GM03348 (cell line): ENCODE data around the gene DRD2.
A peak's percentile ranks its signal among the peaks of the same experiment; 100 is the strongest.

Experiments used
- DNase-seq: peaks from one replicate; pipeline ENCODE4 v3.0.0; 2012; ENCODE audit warnings: low spot score

The DRD2 gene

DNA sequence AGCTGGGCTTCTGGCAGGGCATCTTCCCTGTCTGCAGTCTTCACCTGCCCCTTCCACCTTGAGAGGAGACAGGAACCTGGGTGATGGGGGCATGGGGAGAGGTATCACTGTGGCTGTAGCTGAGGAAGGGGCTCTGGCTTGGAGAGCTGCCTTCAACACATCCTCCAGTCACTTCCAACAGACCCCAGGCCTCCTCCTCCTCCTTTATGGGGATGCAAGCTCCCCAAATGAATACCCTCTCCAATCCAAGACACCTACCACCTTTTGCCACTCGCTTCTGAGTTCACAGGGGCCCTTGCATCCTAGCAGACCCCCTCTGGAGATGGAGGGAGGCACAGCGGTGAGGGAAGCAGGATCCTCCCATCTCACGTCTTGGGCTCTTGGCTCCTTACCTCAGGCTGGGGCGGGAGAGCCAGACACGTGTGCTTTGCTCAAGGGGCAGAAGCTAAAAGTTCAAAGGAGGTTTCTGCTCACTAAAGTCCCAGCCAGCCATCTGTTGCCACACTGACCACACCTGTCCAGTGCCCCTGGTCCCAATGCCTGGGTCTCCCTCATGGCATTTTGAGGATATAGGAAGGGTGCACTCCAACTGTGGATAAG, 74.5 kb downstream of the DRD2 start:
- no peak for DNase-seq

DNA sequence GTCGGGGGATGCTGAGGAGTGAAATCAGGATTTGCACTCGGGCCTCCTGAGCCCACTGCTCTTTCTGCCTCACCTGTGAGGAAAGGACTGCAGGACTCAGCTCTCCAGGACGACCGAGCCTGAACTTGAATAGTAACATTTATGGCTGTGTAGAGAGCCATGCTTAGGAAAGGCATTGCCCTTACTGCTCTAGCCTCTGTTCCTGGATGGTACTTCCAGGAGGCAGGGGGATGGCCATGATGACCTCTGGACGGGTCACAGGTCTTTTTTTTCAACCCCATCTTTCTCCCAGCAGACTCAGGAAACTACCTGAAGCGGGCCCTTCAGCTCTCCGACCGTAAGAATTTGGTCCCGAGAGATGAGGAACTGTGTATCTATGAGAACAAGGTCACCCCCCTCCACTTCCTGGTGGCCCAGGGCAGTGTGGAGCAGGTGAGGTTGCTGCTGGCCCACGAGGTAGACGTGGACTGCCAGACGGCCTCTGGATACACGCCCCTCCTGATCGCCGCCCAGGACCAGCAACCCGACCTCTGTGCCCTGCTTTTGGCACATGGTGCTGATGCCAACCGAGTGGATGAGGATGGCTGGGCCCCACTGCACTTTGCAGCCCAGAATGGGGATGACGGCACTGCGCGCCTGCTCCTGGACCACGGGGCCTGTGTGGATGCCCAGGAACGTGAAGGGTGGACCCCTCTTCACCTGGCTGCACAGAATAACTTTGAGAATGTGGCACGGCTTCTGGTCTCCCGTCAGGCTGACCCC, 76.3 kb downstream of the DRD2 start:
- no peak for DNase-seq

DNA sequence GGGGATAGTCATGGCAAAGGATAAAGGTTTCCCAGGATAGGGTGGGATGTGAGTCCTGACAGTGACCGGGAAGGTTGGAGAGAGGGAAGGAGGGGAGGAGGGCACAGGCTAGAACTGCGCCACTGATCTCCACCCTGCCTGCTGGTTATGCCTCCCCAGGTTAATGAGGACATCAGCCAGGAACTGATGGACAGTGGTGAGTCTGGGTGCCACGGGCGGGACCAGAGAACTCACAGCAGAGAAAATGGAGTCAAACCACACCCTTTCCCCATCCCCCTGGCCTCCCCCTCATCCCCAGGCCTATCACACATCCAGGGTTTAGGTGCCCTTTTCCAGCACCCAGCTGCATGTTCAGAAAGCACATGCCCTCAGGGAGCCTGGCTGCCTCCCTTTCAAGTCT, 77.4 kb downstream of the DRD2 start:
- DNase-seq = no peak

DNA sequence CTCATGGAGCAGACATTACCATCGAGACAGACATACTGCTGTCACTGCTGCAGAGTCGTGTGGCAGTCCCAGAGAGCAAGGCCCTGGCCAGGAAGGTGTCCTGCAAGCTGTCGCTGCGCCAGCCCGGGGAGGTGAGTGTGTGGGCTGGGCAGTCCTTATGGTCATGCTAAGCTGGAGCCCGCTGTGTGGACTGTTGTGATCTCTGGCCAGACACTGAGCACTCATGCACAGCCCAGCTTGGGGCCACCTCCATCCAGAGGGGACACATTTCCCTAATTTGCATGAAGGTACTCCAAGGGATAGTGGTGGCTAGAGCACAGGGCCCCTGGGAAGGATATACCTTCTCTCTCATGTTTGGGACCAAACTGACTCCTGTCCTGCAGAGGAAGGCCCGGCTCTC, 78.0 kb downstream of the DRD2 start:
- no peak for DNase-seq

DNA sequence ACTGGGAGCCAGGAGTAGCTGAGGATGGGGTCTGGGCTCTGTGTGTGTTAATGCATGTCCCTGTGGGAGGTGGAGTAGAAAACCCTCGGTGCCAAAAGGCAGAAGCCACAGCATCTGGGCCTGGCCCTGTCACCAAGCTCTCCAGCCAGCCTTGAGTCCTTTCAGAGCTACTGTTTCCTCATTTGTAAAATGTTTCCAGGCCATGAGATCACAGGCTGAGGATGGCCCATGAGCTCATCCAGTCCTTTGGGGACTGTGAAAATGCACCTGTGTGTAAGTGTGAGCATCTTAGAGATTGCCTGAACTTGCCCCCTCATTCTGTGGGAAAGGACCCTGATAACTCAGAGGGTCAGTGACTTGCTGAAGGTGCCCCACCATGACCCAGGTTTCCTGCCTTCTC, 78.5 kb downstream of the DRD2 start:
- DNase-seq = no peak

DNA sequence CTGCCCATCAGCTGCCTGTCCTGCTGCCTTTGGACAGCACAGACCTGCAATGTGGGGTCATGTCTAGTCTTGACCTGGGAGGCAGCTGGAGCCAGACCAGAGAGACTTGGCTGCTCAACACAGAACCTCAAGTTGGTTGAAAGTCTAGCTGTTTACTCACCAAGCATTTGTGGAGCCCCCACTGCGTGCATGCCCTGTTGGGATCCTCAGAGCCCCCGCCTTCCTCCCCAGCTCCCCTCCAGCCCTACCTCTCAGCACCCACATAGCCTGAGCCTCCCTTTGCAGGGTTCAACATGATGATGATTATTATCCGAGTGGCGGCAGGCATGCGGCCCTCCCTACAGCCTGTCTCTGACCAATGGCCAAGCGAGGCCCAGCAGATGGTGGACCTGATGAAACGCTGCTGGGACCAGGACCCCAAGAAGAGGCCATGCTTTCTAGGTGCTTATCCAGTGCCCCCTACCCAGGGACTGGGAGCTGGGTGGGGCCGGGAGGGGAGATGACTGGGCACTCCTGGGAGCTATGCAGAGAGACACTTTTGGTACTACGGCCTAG, 79.3 kb downstream of the DRD2 start:
- DNase-seq = no peak

DNA sequence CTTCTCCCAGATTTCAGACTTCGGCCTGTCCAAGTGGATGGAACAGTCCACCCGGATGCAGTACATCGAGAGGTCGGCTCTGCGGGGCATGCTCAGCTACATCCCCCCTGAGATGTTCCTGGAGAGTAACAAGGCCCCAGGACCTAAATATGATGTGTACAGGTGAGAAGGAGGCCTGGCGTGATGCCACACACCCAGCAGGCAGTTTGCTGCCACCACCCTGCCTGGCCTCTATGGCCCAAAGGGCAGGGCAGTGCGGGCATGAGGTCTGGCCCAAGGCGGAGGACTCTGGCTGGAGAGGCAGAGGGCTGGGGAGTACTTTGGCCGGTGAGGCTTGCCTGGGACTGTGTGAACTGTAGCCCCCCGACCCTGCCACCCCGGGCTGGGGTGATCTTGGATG, 80.3 kb downstream of the DRD2 start:
- DNase-seq = no peak

DNA sequence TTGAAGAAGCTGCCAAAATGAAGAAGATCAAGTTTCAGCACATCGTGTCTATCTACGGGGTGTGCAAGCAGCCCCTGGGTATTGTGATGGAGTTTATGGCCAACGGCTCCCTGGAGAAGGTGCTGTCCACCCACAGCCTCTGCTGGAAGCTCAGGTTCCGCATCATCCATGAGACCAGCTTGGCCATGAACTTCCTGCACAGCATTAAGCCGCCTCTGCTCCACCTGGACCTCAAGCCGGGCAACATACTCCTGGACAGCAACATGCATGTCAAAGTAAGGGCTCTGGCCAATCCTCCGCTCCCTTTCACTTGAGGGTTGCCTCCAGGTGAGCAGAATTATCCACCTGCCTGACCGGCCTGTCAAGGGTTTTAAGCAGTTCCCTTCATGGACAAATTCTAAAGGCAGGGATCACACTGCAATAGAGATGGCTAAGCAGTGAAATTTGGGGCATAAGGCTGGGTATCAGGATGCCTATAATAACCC, 81.7 kb downstream of the DRD2 start:
- no peak for DNase-seq

DNA sequence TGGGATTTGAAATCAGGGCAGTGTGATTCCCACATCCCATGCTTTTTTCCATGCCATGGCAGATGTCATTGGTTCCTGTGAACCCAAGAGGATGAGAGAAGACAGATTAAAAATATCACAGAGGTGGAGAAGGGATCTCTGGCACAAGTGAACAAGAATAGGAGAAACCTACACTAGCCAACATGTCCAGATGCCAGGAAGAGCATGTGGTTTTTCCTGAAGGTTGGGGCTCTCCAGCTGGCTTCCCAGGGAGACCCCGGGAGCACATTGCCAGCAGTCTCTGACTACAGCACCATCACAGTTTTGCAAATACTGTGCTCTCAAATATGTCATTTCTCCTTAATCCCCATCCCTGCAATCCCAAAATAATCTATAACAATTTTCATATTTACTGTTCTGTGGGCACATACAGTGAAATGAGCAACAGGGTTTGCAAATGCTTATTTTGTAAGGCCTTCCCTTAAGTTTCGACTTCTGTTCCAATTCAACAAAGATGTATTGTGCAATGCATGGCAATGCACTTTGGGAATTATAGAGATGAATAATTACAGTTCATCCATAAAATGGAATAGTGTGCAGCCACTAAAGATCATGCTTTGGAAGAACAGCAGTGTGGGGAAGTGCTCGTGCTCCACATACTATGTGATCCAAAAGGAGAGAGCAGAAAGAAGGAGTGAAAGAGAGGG, 82.8 kb downstream of the DRD2 start:
- no peak for DNase-seq

DNA sequence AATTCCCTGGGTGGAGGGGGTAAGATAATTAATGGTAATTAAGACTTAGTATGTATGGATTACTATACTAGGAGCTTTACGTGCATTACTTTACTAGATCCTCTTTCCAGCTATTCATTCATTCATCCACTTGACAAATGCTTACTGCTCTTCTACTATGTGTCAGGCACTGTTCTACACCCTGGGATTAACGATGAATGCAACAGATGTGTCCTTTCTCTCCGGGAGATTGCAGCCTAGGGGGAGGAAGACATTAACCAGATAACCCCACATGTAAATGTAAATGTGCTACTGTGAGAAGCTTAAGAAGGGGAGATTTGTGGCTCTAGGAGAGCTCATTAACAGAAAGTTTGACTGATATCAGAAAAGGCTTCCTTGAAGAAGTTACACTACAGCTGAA, 85.9 kb downstream of the DRD2 start:
- no peak for DNase-seq

DNA sequence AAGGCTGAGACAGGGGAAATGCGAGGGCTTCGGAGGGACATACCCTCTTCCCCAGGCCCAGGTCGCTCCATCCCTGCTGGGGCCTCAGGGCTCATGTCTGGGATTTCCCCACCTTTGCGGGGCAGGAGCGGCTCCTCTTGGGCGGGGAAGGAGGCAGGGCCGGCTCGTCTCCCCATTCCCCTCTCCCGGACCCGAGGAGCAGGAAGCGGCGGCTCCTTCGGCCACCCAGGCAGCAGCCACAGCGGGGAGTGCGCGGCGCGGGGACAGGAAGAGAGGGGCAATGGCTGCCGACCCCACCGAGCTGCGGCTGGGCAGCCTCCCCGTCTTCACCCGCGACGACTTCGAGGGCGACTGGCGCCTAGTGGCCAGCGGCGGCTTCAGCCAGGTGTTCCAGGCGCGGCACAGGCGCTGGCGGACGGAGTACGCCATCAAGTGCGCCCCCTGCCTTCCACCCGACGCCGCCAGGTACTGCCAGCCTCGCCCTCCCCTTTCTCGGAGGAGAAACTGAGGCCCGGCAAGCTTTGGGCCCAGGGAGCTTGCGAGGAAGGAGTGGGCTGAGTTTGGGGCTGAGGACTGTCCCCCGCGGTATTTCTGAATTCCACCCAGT, 87.5 kb downstream of the DRD2 start, which contains the start of gene ANKK1:
Gene ANKK1, plus strand, starts transcription at position 175 of the 607 bp plus-strand sequence. Its CDS starts 106 bp downstream, at position 281.
- DNase-seq = no peak

DNA sequence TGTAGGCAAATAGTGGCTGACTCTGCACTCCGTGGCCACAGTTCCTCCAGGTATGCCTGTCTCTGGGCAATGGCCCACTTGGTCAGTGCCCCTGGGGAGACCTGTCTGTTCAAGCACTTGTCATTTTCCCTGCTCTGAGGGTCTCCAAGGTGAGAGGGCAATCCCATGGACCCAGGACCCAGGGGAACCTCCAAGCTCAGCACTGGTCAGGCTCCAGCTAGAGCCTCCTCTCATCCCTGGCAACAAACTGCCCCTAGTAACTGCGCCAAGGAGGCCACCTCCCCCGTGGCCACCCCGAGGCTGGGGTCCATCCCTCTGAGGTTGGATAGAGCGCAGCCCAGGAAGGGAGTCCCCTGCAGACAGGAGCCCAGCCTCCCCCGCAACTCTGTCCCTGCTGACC, 88.3 kb downstream of the DRD2 start:
- DNase-seq = no peak

DNA sequence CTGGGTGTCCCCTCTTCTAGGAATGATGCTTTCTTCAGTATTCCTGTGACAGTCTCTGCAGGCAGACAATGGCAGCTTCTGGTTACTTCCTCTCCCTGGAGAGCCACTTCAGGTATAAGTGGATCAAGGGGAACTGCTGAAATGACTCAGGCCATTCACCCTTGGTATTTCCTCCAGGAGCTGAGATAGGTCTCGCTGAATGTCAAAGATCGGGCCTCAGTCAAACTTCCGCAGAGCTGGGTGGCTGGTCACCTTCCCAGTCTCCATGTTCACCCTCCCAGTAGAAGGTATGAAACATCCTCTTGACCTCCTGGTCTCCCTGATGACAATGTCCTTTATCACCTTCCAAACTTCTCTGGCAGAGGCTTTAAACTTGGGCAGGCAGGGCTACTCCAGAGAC, 89.4 kb downstream of the DRD2 start:
- no peak for DNase-seq

DNA sequence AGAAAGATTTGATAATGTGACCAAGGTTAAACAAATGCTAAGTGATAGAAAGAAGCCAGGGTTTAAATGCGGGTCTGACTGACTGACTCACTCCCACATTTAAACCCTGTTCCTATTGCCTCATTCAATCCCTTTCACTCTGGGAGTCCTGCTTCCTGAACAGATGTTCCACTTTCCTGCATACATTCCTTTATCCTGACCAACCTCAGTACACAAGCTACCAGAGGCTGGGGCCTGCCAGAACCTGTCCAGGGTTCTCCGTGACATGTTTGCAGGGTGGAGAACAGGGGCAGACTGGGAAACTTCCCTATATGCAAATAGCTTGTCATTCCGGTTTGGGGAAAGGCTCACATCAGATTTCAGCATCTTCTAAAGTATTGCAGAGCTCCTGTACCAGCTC, 90.6 kb downstream of the DRD2 start:
- peak; percentile 80 for DNase-seq

DNA sequence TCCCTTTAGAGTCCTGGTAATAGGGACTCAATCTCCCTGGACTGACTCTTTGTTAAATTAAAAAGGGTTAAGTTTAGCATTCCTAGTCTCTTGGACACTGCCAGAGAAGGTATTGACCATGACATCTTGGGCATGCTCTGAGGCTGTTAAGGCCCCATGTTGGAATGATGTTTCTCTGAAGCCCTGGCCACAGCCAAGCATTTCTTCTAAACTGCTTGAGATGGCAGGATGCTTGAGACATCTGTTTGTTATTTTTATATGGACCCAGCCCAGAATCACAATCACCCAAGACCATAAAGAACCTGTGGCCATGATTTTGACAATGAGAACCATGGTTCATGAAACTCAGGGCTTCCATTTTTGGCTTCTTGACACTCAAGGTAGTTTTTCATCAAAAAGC, 93.1 kb downstream of the DRD2 start:
- DNase-seq = no peak

DNA sequence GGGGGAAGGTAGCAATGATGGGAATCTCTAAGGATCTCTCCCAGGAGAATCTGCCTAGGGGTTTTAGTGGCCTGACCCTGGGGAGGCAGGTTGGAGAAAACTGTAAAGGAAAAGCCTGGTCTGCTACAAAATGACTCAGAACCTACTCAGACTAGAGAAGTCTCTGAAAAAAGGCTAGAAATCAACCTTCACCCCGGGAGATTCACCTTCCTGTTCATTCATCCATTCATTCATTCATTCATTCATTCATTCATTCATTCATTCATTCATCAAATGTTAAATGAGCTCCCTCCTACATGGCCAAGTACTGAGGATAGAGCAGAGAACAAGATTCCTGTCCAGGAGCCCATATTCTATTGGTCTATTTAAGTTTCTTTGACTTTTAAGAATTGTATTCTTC, 96.5 kb downstream of the DRD2 start:
- DNase-seq = no peak

DNA sequence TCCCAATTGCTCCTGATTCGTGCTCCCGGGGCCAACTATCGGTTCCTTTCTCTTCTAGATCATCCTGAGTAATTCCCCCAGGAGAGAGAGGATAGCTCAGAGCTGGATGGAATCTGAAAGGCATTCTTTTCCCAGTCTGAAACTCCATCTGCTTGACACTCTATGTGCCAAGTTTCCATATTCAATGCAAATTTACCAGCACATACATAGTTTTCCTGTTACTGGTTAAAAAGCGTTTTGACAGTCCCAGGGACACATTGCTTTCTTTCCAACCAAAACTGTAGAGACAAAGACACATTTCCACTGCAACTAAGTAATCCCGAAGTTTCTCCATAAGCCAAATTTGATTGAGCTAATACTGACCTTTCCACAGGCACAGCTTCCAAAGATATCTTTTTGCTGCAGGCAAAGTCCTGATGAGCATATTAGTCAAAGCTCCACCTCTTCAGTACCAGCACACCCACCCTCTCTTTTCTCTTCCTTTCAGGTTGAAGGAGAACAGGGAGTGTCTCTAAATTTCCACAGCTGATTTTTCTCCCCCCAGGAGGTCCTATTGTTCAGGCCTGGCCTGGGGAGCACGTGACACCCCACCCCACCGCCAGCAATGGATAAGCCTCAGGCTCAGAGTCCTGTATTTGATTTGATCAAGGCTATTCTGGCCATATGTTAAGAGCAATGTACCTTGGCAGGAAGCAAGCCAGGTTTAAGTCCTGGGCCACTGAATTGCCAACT, 97.4 kb downstream of the DRD2 start:
- DNase-seq = no peak

DNA sequence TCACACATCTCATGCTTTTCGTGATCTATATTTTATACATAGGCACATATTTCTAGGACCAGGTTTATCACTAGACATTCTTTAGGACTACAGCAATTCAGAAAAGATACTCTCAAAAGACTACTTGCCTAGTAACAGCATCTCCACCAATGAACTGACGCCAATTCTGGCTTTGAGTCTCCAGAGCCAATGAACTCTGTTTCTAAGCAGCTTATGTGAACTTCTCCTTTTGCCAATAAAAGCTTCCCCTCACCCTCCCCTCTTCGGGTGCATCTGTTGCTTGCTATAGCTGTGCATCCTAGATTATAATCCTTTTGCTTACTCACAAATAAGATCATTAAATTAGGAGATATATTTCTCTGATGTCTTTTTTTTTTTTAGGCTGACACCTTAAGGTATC, 99.0 kb downstream of the DRD2 start:
- DNase-seq = no peak

DNA sequence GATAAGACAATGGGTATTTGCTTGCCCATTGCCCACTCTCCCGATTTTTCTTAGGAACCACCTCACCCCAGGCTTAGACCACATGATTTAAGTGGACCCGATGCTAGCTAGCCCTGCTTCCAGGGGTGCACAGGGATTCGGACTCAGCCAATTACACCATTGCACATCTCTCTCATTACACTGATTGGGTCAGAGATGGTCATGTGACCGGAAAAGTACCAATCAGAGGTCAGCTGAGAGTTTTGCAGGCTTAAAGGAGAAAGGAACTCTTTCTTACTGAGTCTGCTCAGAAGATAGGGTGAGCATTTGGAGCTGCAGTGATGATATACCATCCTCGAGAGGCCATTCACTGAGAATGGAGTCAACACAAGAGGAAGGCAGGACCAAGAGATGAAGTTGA, 99.8 kb downstream of the DRD2 start:
- no peak for DNase-seq

DNA sequence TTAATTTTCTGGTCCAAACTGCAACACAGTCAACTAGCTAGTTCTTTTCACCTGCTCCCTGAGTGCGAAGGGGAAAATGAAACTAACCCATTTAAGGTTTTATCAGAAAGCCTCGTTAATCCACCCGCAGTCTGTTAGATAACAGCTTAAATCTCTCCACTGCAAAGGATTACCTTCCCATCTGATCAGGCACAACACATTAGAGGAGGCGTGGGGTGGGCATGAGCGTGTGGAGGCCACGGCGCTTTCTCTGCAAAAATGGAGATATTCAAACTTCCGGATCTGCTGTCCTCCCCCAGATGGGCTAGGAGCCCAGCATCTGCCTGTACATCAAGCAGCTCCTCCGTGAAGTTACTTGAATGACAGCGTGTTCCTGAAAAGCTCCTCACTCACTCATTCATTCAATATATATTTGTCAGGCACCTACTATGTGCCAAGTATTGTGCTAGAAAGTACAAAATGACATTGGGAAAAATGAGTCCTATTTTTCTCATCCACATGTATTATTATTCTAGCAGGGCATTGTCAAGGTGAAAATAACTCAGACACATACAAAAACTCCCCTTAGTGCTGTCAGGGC, 101.1 kb downstream of the DRD2 start:
- DNase-seq = no peak

DNA sequence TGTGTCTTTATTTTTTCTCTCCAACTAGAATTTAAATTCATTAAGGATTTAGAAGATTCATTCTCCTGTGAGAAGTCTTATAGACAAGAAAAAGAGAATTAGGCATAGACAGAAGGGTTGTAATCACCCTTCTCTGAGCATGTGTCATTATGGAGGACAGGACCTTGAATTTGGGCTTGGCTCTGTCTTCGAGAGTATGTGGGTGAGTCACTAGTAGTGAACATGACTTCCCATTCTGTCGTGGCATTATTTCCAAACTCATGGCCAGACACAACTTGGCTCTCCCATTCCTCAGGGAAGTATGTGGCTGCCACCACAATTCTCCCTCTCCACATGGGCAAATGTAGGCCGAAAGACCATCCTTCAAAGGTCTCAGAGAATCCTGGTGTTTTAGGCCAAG, 101.9 kb downstream of the DRD2 start:
- DNase-seq = peak; percentile 36
